ENCODE measurements around the gene ARHGEF4.

The ARHGEF4 gene

GRCh38 chr2:130836501-130837174 lies at the start of gene ARHGEF4:
ARHGEF4 (plus strand) TSS chr2:130836914; CDS start chr2:130836954, 40 bp downstream.
- peak; percentile 37 for DNase-seq

- DNase-seq: no peak
Observed at GRCh38 chr2:130787841-130788240, 48.9 kb upstream of the ARHGEF4 start.

GRCh38 chr2:130790312-130790711 lies 46.4 kb upstream of the ARHGEF4 start:
- DNase-seq: no peak

- DNase-seq: no peak
Observed at GRCh38 chr2:130790804-130791616, 45.7 kb upstream of the ARHGEF4 start.

- no peak for DNase-seq
Observed at GRCh38 chr2:130791617-130791939, 45.1 kb upstream of the ARHGEF4 start.

GRCh38 chr2:130795431-130795830 lies 41.3 kb upstream of the ARHGEF4 start:
- DNase-seq: no peak

GRCh38 chr2:130796290-130796689 lies 40.4 kb upstream of the ARHGEF4 start:
- no peak for DNase-seq

- DNase-seq: peak; percentile 95
Observed at GRCh38 chr2:130797493-130798435, 39.0 kb upstream of the ARHGEF4 start.

- DNase-seq: no peak
Observed at GRCh38 chr2:130798472-130799218, 38.1 kb upstream of the ARHGEF4 start.

GRCh38 chr2:130799295-130799694 lies 37.4 kb upstream of the ARHGEF4 start:
- no peak for DNase-seq

- no peak for DNase-seq
Observed at GRCh38 chr2:130805613-130806012, 31.1 kb upstream of the ARHGEF4 start.

GRCh38 chr2:130806370-130806769 lies 30.3 kb upstream of the ARHGEF4 start:
- DNase-seq: no peak

- no peak for DNase-seq
Observed at GRCh38 chr2:130807659-130808385, 28.9 kb upstream of the ARHGEF4 start.

GRCh38 chr2:130808482-130809268 lies 28.0 kb upstream of the ARHGEF4 start:
- DNase-seq: no peak

GRCh38 chr2:130810490-130810889 lies 26.2 kb upstream of the ARHGEF4 start:
- no peak for DNase-seq

GRCh38 chr2:130813722-130814121 lies 23.0 kb upstream of the ARHGEF4 start:
- DNase-seq: no peak

- no peak for DNase-seq
Observed at GRCh38 chr2:130814931-130815680, 21.6 kb upstream of the ARHGEF4 start.

GRCh38 chr2:130818809-130819208 lies 17.9 kb upstream of the ARHGEF4 start:
- no peak for DNase-seq

GRCh38 chr2:130819226-130819607 lies 17.5 kb upstream of the ARHGEF4 start:
- no peak for DNase-seq

- no peak for DNase-seq
Observed at GRCh38 chr2:130819608-130820278, 17.0 kb upstream of the ARHGEF4 start.
